Calu3 (cell line): ENCODE measurements around the gene TMEM169. TPM values are rescaled to one million over a fixed set of nuclear protein-coding genes. Genes with fewer than 3 reads are reported as not detected.
A peak's percentile ranks its signal among the peaks of the same experiment; 100 is the strongest.

ENCODE experiments used
- BruUV-seq: library from RNA; stranded (reverse); fragments of 400-500 nt; replicated peaks from 2 replicates; lab custom pipeline; 2021; lab: Mats Ljungman, UMichigan
- CTCF ChIA-PET: fragments of 300-600 bp; sonication (Branson Sonifier 250); formaldehyde crosslinking; loops from one replicate; lab custom pipeline; 2022; ENCODE audit warnings: antibody characterized with exemption; lab: Charles Lee
- DNase-seq: peaks from one replicate; pipeline ENCODE4 v3.0.0; 2022
- H3K27ac Mint-ChIP-seq: one replicate; pipeline ENCODE4 v1.8.0; 2022; ENCODE audit warnings: mixed read lengths; ENCODE audit not compliant: unreplicated experiment
- H3K27me3 Mint-ChIP-seq: one replicate; pipeline ENCODE4 v1.8.0; 2022; ENCODE audit warnings: mixed read lengths; ENCODE audit not compliant: unreplicated experiment
- H3K36me3 Mint-ChIP-seq: one replicate; pipeline ENCODE4 v1.8.0; 2022; ENCODE audit warnings: mild to moderate bottlenecking, moderate library complexity, mixed read lengths; ENCODE audit not compliant: insufficient read depth, unreplicated experiment
- H3K4me1 Mint-ChIP-seq: one replicate; pipeline ENCODE4 v1.8.0; 2022; ENCODE audit warnings: mild to moderate bottlenecking, low read depth, mixed read lengths; ENCODE audit not compliant: unreplicated experiment
- H3K4me3 Mint-ChIP-seq: one replicate; pipeline ENCODE4 v1.8.0; 2022; ENCODE audit warnings: mild to moderate bottlenecking, low read depth, moderate library complexity, mixed read lengths; ENCODE audit not compliant: unreplicated experiment
- H3K9me3 Mint-ChIP-seq: one replicate; pipeline ENCODE4 v1.8.0; 2022; ENCODE audit warnings: low read depth, mixed read lengths; ENCODE audit not compliant: unreplicated experiment
- intact Hi-C: fragments of 100-400 bp; cut with micrococcal nuclease; formaldehyde crosslinking; loops from one replicate; pipeline ENCODE4 v1.10.0; 2022; ENCODE audit not compliant: unreplicated experiment
- total RNA-seq: library from RNA; stranded (reverse); gene quantifications from 2 replicates; pipeline ENCODE4 v1.2.3, GENCODE V29; 2022
- TF ChIP-seq, protein P1 (sequence below): fragments of 200-600 bp; IDR thresholded peaks from one replicate; pipeline ENCODE4 v1.8.0; 2022; ENCODE audit warnings: antibody characterized with exemption; ENCODE audit not compliant: unreplicated experiment

The TMEM169 gene
- total RNA-seq, 1 experiment from 2014 or later = 9.0 TPM

DNA sequence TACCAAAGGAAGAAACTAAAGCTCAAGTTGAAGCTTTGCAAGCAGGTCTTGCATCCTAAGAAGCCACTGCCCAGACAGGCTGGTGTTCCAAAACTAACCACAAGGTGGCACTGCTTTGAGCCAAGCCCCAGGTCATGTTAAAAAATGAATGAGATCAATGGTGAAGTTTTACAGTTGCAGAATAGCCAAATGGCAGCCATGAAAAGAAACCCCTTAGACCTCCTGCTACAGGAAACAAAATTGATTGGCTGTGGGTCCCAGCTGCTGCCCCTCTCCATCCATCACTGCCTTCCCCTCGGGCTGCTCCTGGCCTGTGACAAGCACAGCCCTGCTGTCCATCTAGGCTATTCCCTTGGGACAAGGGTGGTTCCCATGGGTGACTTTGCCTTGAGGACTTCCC lies 47.7 kb upstream of the TMEM169 start:
- intact Hi-C loops = loop anchor here (1.0 kb wide), 1 partner anchor 25 kb away; no protein-coding TSS in a partner anchor
- peak; percentile 82 for DNase-seq
- no peaks in the 10 kb centered on the region for H3K27me3 Mint-ChIP-seq
- H3K4me3 Mint-ChIP-seq = no peak overlapping the region
- CTCF ChIA-PET = interaction anchor here (0.7 to 1.2 kb wide), 3 partner anchors 17 to 24 kb away, joined by 3 to 5 read pairs (median 3); no protein-coding TSS in a partner anchor
- no TSS peak for BruUV-seq
- H3K36me3 Mint-ChIP-seq = peaks cover 7% of the 10 kb centered on the region
- TF ChIP-seq, protein P1, sequence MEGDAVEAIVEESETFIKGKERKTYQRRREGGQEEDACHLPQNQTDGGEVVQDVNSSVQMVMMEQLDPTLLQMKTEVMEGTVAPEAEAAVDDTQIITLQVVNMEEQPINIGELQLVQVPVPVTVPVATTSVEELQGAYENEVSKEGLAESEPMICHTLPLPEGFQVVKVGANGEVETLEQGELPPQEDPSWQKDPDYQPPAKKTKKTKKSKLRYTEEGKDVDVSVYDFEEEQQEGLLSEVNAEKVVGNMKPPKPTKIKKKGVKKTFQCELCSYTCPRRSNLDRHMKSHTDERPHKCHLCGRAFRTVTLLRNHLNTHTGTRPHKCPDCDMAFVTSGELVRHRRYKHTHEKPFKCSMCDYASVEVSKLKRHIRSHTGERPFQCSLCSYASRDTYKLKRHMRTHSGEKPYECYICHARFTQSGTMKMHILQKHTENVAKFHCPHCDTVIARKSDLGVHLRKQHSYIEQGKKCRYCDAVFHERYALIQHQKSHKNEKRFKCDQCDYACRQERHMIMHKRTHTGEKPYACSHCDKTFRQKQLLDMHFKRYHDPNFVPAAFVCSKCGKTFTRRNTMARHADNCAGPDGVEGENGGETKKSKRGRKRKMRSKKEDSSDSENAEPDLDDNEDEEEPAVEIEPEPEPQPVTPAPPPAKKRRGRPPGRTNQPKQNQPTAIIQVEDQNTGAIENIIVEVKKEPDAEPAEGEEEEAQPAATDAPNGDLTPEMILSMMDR = peak; percentile 90
- H3K4me1 Mint-ChIP-seq = peaks cover 7% of the 10 kb centered on the region
- H3K9me3 Mint-ChIP-seq = no peaks in the 10 kb centered on the region
- no peak overlapping the region for H3K27ac Mint-ChIP-seq

DNA sequence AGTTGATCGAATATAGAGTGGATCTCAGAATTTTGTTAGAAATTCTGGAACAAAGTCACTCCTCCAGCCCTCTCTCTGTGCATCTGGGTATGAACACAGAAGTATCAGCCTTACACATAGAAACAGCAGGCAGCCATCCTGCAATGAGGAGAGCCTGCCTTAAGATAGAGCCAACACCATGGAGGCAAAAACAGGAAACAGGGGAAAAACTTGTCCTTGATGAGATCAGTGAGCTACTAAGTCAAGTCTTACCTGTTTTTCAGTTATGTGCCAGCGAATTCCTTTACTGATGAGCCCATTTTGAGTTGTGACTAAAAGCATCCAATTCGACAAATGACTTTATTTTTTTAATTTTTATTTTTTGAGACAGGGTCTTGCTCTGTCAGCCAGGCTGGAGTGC lies 41.8 kb upstream of the TMEM169 start:
- H3K4me1 Mint-ChIP-seq = no peaks in the 10 kb centered on the region

DNA sequence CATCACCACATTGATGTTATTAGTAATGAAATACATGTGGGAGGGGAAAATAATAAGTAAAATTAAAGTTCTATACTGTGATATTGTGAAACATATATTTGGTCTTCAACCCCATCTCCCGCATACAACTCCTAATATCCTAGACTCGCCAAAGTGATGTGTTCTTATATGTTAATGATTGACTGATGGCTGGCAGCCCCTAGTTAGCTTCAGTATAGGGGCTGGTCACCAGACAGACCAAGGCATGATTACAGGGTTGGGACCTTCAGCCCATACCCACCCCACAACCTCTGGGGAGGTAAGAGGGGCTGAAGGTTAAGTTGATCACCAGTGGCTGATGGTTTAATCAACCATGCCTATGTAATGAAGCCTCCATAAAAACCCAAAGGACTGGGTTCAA lies 40.3 kb upstream of the TMEM169 start:
- H3K27ac Mint-ChIP-seq = no peak overlapping the region
- no TSS peak for BruUV-seq
- no peaks in the 10 kb centered on the region for H3K4me1 Mint-ChIP-seq
- no peaks in the 10 kb centered on the region for H3K9me3 Mint-ChIP-seq
- intact Hi-C loops = no loop called here
- no peak for DNase-seq
- H3K4me3 Mint-ChIP-seq = no peak overlapping the region
- TF ChIP-seq, protein P1 = no peak
- H3K27me3 Mint-ChIP-seq = no peaks in the 10 kb centered on the region
- CTCF ChIA-PET = no interaction called here
- peaks cover 23% of the 10 kb centered on the region for H3K36me3 Mint-ChIP-seq

More for the DNA sequence above, 41.8 kb upstream of the TMEM169 start:
- Mint-ChIP-seq H3K4me3 (no peak overlapping the region), H3K36me3 (peaks cover 23% of the 10 kb centered on the region), H3K27me3 (no peaks in the 10 kb centered on the region), H3K9me3 (no peaks in the 10 kb centered on the region), H3K27ac (no peak overlapping the region)
- no TSS peak for BruUV-seq
- CTCF ChIA-PET = no interaction called here
- TF ChIP-seq, protein P1 = no peak
- intact Hi-C loops = no loop called here
- no peak for DNase-seq

DNA sequence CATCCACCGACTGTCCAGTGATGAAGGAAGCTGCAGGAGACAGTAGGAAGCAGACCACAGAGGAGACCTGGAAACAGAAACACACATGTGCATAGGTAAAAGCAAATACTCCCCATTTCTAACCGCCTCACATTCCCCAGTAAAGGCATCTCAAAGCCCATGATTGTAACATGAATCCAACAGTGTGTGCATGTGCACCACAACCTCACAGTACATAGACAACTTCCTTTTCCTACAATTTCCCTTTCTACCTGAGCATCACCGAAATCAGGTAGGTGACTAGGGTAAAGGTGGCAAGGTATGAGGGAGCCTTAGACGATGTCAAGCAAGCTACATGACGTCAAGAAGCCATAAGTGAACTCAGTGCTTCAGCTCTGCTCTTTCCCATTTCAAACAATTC lies 37.8 kb upstream of the TMEM169 start:
- H3K36me3 Mint-ChIP-seq = peaks cover 29% of the 10 kb centered on the region
- BruUV-seq = no TSS peak
- TF ChIP-seq, protein P1 = no peak
- CTCF ChIA-PET = interaction anchor here (1.2 kb wide), 1 partner anchor 14 kb away, joined by 3 read pairs; no protein-coding TSS in a partner anchor
- H3K9me3 Mint-ChIP-seq = no peaks in the 10 kb centered on the region
- no peak for DNase-seq
- H3K27ac Mint-ChIP-seq = no peak overlapping the region
- no peaks in the 10 kb centered on the region for H3K4me1 Mint-ChIP-seq
- H3K27me3 Mint-ChIP-seq = no peaks in the 10 kb centered on the region
- H3K4me3 Mint-ChIP-seq = no peak overlapping the region
- intact Hi-C loops = no loop called here
